DOHH2 (cell line): Measurements from ENCODE around the gene FAM193A.
A peak's percentile ranks its signal among the peaks of the same experiment; 100 is the strongest.
"Not testable (repeated sequence)": the region's sequence is repeated elsewhere in the genome, so short reads cannot be mapped to it uniquely, and the experiment has no call there.

Experiments
- H3F3A ChIP-seq: fragments of 200-600 bp; sonication (generic), shearing (Covaris generic); 2 replicates; pipeline ENCODE4 v1.6.0; 2016; ENCODE audit warnings: antibody characterized with exemption, mild to moderate bottlenecking; ENCODE audit not compliant: control insufficient read depth, insufficient read depth
- H3K27ac ChIP-seq: fragments of 200-600 bp; sonication (generic); 2 replicates; pipeline ENCODE4 v1.5.1; 2014; ENCODE audit warnings: low read depth, mild to moderate bottlenecking, low read length, moderate library complexity
- H3K27me3 ChIP-seq: fragments of 200-600 bp; sonication (generic); 2 replicates; pipeline ENCODE4 v1.6.1; 2014; ENCODE audit warnings: mild to moderate bottlenecking, low read length, mixed read lengths; ENCODE audit not compliant: control insufficient read depth
- H3K36me3 ChIP-seq: fragments of 200-600 bp; sonication (generic); 2 replicates; pipeline ENCODE4 v1.6.1; 2014; ENCODE audit warnings: mild to moderate bottlenecking, low read length, moderate library complexity, mixed read lengths; ENCODE audit not compliant: control insufficient read depth
- H3K4me1 ChIP-seq: fragments of 200-600 bp; sonication (generic); 2 replicates; pipeline ENCODE4 v1.6.1; 2014; ENCODE audit warnings: mild to moderate bottlenecking, low read length, mixed read lengths; ENCODE audit not compliant: control insufficient read depth
- H3K4me2 ChIP-seq: fragments of 200-600 bp; sonication (generic); 2 replicates; pipeline ENCODE4 v1.6.0; 2014; ENCODE audit warnings: mild to moderate bottlenecking, low read length, moderate library complexity
- H3K4me3 ChIP-seq: fragments of 200-600 bp; sonication (generic); 2 replicates; pipeline ENCODE4 v1.5.1; 2014; ENCODE audit warnings: mild to moderate bottlenecking, low read length, mixed read lengths
- H3K79me2 ChIP-seq: fragments of 200-600 bp; sonication (generic); 2 replicates; pipeline ENCODE4 v1.6.1; 2014; ENCODE audit warnings: mild to moderate bottlenecking, low read length, mixed read lengths; ENCODE audit not compliant: control insufficient read depth
- H3K9me2 ChIP-seq: fragments of 200-600 bp; sonication (generic); replicated peaks from 2 replicates; pipeline ENCODE4 v1.6.1; 2014; ENCODE audit warnings: mild to moderate bottlenecking, low read length, mixed read lengths; ENCODE audit not compliant: control insufficient read depth
- H3K9me3 ChIP-seq: fragments of 200-600 bp; sonication (generic); 2 replicates; pipeline ENCODE4 v1.6.1; 2014; ENCODE audit warnings: antibody characterized with exemption, low read length, mixed read lengths; ENCODE audit not compliant: control insufficient read depth, insufficient read depth
- H4K20me1 ChIP-seq: fragments of 200-600 bp; sonication (generic); 2 replicates; pipeline ENCODE4 v1.6.0; 2014; ENCODE audit warnings: low read depth, mild to moderate bottlenecking, antibody characterized with exemption, low read length, moderate library complexity; ENCODE audit not compliant: control insufficient read depth, insufficient read depth
- CTCF ChIP-seq: fragments of 200-600 bp; sonication (generic); IDR thresholded peaks from one replicate; pipeline ENCODE4 v1.5.1; 2014; ENCODE audit warnings: antibody characterized with exemption, mild to moderate bottlenecking, low read depth, low read length; ENCODE audit not compliant: poor library complexity, severe bottlenecking
- EZH2phosphoT487 ChIP-seq: fragments of 200-600 bp; sonication (generic); IDR thresholded peaks from 2 replicates; pipeline ENCODE4 v1.6.1; 2017; ENCODE audit warnings: borderline replicate concordance, mild to moderate bottlenecking, antibody characterized with exemption, low read length, moderate library complexity, mixed read lengths

Gene FAM193A

GRCh38 chr4:2762048-2762447 is 225.6 kb downstream of the FAM193A start:
- peaks cover 12% of the 10 kb centered on the region for H3K4me1 ChIP-seq
- no peak overlapping the region for H3K4me2 ChIP-seq
- no peaks in the 10 kb centered on the region for H3K79me2 ChIP-seq
- peaks cover 36% of the 10 kb centered on the region for H3K27me3 ChIP-seq
- no peak overlapping the region for H3K27ac ChIP-seq
- TF ChIP-seq EZH2phosphoT487 = no peak
- TF ChIP-seq CTCF = no peak
- H4K20me1 ChIP-seq = no peaks in the 10 kb centered on the region
- H3K9me3 ChIP-seq = no peaks in the 10 kb centered on the region
- H3K9me2 ChIP-seq = no peaks in the 10 kb centered on the region
- no peak overlapping the region for H3K4me3 ChIP-seq
- H3F3A ChIP-seq = 0 out of 2 replicates have a peak, but pooled peaks cover 2% of the 10 kb centered on the region
- no peaks in the 10 kb centered on the region for H3K36me3 ChIP-seq

- Histone ChIP-seq H3K4me1 (peaks cover 12% of the 10 kb centered on the region), H3K27me3 (peaks cover 29% of the 10 kb centered on the region)
- not testable (repeated sequence) for H3K79me2 ChIP-seq, H4K20me1 ChIP-seq, H3K9me3 ChIP-seq, H3F3A ChIP-seq, H3K9me2 ChIP-seq, H3K4me2 ChIP-seq, H3K27ac ChIP-seq, H3K4me3 ChIP-seq, H3K36me3 ChIP-seq
These were observed 226.3 kb downstream of the FAM193A start for GRCh38 chr4:2762486-2763370.

GRCh38 chr4:2763511-2763967 is 227.1 kb downstream of the FAM193A start:
- peaks cover 12% of the 10 kb centered on the region for H3K4me1 ChIP-seq
- TF ChIP-seq CTCF (no peak), EZH2phosphoT487 (no peak)
- no peaks in the 10 kb centered on the region for H3K9me3 ChIP-seq
- no peaks in the 10 kb centered on the region for H3K9me2 ChIP-seq
- H3K79me2 ChIP-seq = no peaks in the 10 kb centered on the region
- H3K27me3 ChIP-seq = peaks cover 26% of the 10 kb centered on the region
- H4K20me1 ChIP-seq = no peaks in the 10 kb centered on the region
- H3K27ac ChIP-seq = no peak overlapping the region
- H3K4me3 ChIP-seq = peak overlapping the region; percentile 65
- peak overlapping the region; percentile 73 for H3K4me2 ChIP-seq
- no peaks in the 10 kb centered on the region for H3K36me3 ChIP-seq
- 0 out of 2 replicates have a peak, but pooled peaks cover 2% of the 10 kb centered on the region for H3F3A ChIP-seq

- TF ChIP-seq CTCF (no peak), EZH2phosphoT487 (no peak)
- Histone ChIP-seq H3K4me2 (no peak overlapping the region), H3F3A (0 out of 2 replicates have a peak, but pooled peaks cover 2% of the 10 kb centered on the region), H3K36me3 (no peaks in the 10 kb centered on the region), H3K27me3 (peaks cover 23% of the 10 kb centered on the region), H3K27ac (no peak overlapping the region), H3K79me2 (no peaks in the 10 kb centered on the region), H3K9me2 (no peaks in the 10 kb centered on the region), H4K20me1 (no peaks in the 10 kb centered on the region), H3K4me1 (peaks cover 19% of the 10 kb centered on the region), H3K9me3 (no peaks in the 10 kb centered on the region), H3K4me3 (no peak overlapping the region)
These were observed 229.5 kb downstream of the FAM193A start for GRCh38 chr4:2765832-2766526.
